OCI-LY1 (cell line): ENCODE results near the gene DTNBP1.

Experiments used
- CTCF ChIP-seq: fragments of 200-600 bp; sonication (generic), shearing (Covaris generic); IDR thresholded peaks from 2 replicates; pipeline ENCODE4 v1.5.1; 2017; ENCODE audit warnings: mild to moderate bottlenecking, antibody characterized with exemption, low read length, moderate library complexity, mixed read lengths
- EZH2 ChIP-seq: fragments of 200-600 bp; sonication (generic), shearing (Covaris generic); IDR thresholded peaks from 2 replicates; pipeline ENCODE4 v1.8.0; 2017; ENCODE audit warnings: borderline replicate concordance, mixed run types, mild to moderate bottlenecking, antibody characterized with exemption, low read length, moderate library complexity, mixed read lengths

GRCh38 chr6:15503346-15503680 is 159.5 kb downstream of the DTNBP1 start:
- TF ChIP-seq EZH2 (no peak), CTCF (no peak)
